ENCODE measurements around the gene GPS1.

GPS1 gene

DNA sequence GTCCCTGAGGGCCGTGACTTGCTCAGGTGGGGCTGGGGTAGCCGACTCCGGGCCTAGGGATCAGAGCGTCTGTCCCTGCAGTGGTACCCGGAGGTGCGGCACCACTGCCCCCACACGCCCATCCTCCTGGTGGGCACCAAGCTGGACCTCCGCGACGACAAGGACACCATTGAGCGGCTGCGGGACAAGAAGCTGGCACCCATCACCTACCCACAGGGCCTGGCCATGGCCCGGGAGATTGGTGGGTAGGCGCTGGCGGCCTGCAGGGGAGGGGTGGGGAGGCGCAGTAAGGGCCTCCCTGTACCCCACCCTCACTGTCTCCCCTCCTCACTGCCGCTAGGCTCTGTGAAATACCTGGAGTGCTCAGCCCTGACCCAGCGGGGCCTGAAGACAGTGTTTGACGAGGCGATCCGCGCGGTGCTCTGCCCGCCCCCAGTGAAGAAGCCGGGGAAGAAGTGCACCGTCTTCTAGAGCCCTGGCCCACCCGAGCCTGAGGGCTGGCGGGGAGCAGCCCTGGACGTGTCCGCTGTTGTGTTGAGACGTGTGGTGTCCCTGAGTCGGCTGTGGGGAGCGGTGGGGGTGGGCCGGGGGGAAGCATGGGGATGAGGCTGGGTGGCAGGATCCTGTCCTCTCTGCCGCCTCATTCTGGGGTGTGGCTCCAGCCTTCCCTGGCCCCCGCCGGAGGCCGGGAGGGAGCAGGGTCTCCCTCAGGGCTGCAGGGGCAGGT is 18.2 kb upstream of the GPS1 start:
- H3K79me2 ChIP-seq (ENCODE audit: insufficient read depth, low read length): peaks cover 11% of the 10 kb centered on the region
- H3K9ac ChIP-seq (ENCODE audit: low read length): no peak overlapping the region
- H3K9me3 ChIP-seq (ENCODE audit: insufficient read depth, low read length): no peaks in the 10 kb centered on the region
- no peaks in the 10 kb centered on the region for H3K36me3 ChIP-seq (ENCODE audit: low read length)
- H3K4me3 ChIP-seq (ENCODE audit: insufficient read depth, low read length, poor library complexity, severe bottlenecking): no peak overlapping the region
- no peak overlapping the region for H3K4me2 ChIP-seq (ENCODE audit: low read depth, low read length, poor library complexity, severe bottlenecking)
- peaks cover 4% of the 10 kb centered on the region; the same call in 1 of the 2 replicates for H4K20me1 ChIP-seq (ENCODE audit: low read depth, low read length)
- H3F3A ChIP-seq (ENCODE audit: insufficient read depth): peaks cover 9% of the 10 kb centered on the region; the same call in 1 of the 2 replicates
- H3K27ac ChIP-seq (ENCODE audit: low read depth, low read length): no peak overlapping the region
- H3K9me2 ChIP-seq (replicated peaks; ENCODE audit: insufficient read depth, low read length): no peaks in the 10 kb centered on the region
- no peaks in the 10 kb centered on the region for H3K27me3 ChIP-seq (ENCODE audit: low read length)
- no peak overlapping the region for H2AFZ ChIP-seq (ENCODE audit: low read depth, low read length, severe bottlenecking)
- TF ChIP-seq, protein P1, sequence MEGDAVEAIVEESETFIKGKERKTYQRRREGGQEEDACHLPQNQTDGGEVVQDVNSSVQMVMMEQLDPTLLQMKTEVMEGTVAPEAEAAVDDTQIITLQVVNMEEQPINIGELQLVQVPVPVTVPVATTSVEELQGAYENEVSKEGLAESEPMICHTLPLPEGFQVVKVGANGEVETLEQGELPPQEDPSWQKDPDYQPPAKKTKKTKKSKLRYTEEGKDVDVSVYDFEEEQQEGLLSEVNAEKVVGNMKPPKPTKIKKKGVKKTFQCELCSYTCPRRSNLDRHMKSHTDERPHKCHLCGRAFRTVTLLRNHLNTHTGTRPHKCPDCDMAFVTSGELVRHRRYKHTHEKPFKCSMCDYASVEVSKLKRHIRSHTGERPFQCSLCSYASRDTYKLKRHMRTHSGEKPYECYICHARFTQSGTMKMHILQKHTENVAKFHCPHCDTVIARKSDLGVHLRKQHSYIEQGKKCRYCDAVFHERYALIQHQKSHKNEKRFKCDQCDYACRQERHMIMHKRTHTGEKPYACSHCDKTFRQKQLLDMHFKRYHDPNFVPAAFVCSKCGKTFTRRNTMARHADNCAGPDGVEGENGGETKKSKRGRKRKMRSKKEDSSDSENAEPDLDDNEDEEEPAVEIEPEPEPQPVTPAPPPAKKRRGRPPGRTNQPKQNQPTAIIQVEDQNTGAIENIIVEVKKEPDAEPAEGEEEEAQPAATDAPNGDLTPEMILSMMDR (IDR thresholded peaks at IDR 0.05; ENCODE audit: insufficient read depth, low read length, poor library complexity, severe bottlenecking): no peak
- TF ChIP-seq EZH2phosphoT487 (conservative IDR thresholded peaks at IDR 0.05; ENCODE audit: low read length): no peak

DNA sequence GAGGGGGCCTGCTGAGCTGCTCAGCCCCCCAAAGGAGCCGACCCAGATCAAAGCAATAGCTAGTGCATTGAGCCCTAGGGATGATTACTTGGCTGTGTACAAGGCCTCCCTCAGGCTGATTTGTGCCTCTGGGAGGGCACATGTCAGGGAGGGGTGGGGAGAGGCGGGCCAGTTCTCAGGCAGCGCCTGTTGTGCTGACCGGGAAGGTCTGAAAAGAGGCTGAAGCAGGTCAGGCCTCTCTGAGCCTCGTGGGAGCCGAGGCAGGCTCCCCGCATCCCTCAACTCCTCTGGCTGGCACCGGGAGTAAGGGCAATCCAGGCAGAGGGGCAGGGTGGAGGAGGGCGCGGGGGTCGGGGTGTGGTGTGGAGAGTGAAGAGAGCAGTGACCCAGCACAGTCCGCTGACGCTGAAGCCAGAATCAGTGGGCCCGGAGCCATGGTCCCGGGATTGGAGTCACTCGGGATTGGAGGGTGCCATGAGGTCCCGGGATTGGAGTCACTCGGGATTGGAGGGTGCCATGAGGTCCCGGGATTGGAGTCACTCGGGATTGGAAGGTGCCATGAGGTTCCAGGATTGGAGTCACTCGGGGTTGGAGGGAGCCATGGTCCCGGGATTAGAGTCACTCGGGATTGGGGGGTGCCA is 17.2 kb upstream of the GPS1 start:
- peaks cover 11% of the 10 kb centered on the region for H3K79me2 ChIP-seq (ENCODE audit: insufficient read depth, low read length)
- no peak overlapping the region for H2AFZ ChIP-seq (ENCODE audit: low read depth, low read length, severe bottlenecking)
- TF ChIP-seq, protein P1 (IDR thresholded peaks at IDR 0.05; ENCODE audit: insufficient read depth, low read length, poor library complexity, severe bottlenecking): no peak
- TF ChIP-seq EZH2phosphoT487 (conservative IDR thresholded peaks at IDR 0.05; ENCODE audit: low read length): no peak
- H3K27me3 ChIP-seq (ENCODE audit: low read length): no peaks in the 10 kb centered on the region
- H3K9ac ChIP-seq (ENCODE audit: low read length): no peak overlapping the region
- H3K4me2 ChIP-seq (ENCODE audit: low read depth, low read length, poor library complexity, severe bottlenecking): no peak overlapping the region
- H3F3A ChIP-seq (ENCODE audit: insufficient read depth): peaks cover 9% of the 10 kb centered on the region; the same call in 1 of the 2 replicates
- H3K9me3 ChIP-seq (ENCODE audit: insufficient read depth, low read length): no peaks in the 10 kb centered on the region
- no peaks in the 10 kb centered on the region for H3K9me2 ChIP-seq (replicated peaks; ENCODE audit: insufficient read depth, low read length)
- no peak overlapping the region for H3K4me3 ChIP-seq (ENCODE audit: insufficient read depth, low read length, poor library complexity, severe bottlenecking)
- no peak overlapping the region for H3K27ac ChIP-seq (ENCODE audit: low read depth, low read length)
- no peaks in the 10 kb centered on the region for H3K36me3 ChIP-seq (ENCODE audit: low read length)
- peaks cover 4% of the 10 kb centered on the region; the same call in 1 of the 2 replicates for H4K20me1 ChIP-seq (ENCODE audit: low read depth, low read length)

DNA sequence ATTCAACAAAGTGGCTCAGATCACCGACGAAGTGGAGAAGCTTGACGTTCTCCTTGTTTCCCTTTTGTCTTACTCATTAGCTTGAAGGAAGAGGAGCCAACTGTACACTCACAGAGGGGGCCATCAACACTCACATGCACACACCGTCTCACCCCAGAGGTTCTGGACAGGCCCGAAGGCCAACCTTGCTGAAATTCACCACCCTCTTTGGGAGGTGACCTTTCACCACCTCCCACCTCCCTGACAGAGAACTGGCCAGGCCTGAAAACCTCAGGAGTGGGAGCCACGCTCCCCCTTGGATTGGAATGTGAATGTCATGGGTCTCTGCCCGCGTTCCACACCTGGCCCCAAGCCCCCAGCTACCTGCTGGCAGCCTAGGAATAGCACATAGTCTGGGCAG is 16.2 kb upstream of the GPS1 start:
- Histone ChIP-seq H3K9ac (ENCODE audit: low read length) (no peak overlapping the region), H3K9me3 (ENCODE audit: insufficient read depth, low read length) (no peaks in the 10 kb centered on the region), H3K27me3 (ENCODE audit: low read length) (no peaks in the 10 kb centered on the region), H2AFZ (ENCODE audit: low read depth, low read length, severe bottlenecking) (no peak overlapping the region), H3K4me2 (ENCODE audit: low read depth, low read length, poor library complexity, severe bottlenecking) (no peak overlapping the region), H3K36me3 (ENCODE audit: low read length) (no peaks in the 10 kb centered on the region), H4K20me1 (ENCODE audit: low read depth, low read length) (peaks cover 4% of the 10 kb centered on the region; the same call in 1 of the 2 replicates), H3F3A (ENCODE audit: insufficient read depth) (peaks cover 9% of the 10 kb centered on the region; the same call in 1 of the 2 replicates), H3K79me2 (ENCODE audit: insufficient read depth, low read length) (peaks cover 11% of the 10 kb centered on the region), H3K27ac (ENCODE audit: low read depth, low read length) (no peak overlapping the region), H3K9me2 (replicated peaks; ENCODE audit: insufficient read depth, low read length) (no peaks in the 10 kb centered on the region), H3K4me3 (ENCODE audit: insufficient read depth, low read length, poor library complexity, severe bottlenecking) (no peak overlapping the region)
- TF ChIP-seq, protein P1 (IDR thresholded peaks at IDR 0.05; ENCODE audit: insufficient read depth, low read length, poor library complexity, severe bottlenecking): no peak
- no peak for TF ChIP-seq EZH2phosphoT487 (conservative IDR thresholded peaks at IDR 0.05; ENCODE audit: low read length)
